ENCODE results near the gene SLC6A18. TPM values are rescaled to one million over a fixed set of nuclear protein-coding genes. Genes with fewer than 3 reads are reported as not detected.
A peak's percentile ranks its signal among the peaks of the same experiment; 100 is the strongest.

SLC6A18 gene
- total and polyA plus RNA-seq, 2 of the 13 experiments (the other 11 are each of a cell fraction or from before 2014, with no cell fraction given): not detected

DNA sequence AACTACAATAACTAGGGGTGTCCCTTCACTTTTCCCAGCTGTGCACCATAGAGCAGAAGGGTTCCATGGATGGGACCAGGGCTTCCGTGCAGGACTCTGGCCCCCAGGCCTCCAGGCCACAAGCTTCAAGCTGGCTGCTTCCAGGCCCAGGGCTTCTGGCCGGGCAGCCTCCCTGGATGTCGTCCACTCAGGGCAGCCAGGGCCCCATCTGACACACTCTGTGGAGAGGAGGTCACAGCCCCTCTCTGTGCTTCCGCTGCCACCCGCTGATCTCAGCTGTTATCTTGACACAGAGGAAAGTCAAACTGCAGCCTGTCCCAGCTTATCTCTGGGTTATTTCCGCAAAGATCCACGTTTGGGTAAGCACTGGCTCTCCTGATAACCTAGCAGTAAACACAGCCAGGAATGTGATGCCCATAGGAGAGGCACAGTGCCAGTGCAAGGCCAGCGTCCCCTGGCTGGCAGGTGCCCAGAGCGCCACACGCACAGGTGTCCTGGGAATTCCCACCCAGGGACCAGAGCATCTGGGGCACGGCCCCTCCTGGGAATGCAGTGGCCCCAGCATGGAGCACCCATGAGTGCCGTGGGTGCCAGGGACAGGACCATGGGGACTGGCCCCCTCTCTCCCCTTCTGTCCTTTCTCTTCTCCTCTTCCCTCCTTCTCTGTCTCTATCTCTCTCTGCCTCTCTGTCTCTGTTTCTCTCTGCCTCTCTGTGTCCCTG, 39.4 kb upstream of the SLC6A18 start (continued):
- TF ChIP-seq ZNF20 (CRISPR knock-in tag; IDR thresholded peaks at IDR 0.05) (no peak), TMF1 (CRISPR knock-in tag; IDR thresholded peaks at IDR 0.05; ENCODE audit: low read depth) (peak; percentile 38; the same call in 1 of the 2 replicates), ZNF44 (CRISPR knock-in tag; IDR thresholded peaks at IDR 0.05) (no peak), ZFP36L1 (CRISPR knock-in tag; IDR thresholded peaks at IDR 0.05) (no peak), ZNF34 (CRISPR knock-in tag; IDR thresholded peaks at IDR 0.05; ENCODE audit: borderline replicate concordance) (no peak), MEF2D (CRISPR knock-in tag; IDR thresholded peaks at IDR 0.05) (peak; percentile 83; the same call in 1 of the 2 replicates), ESRRA (CRISPR knock-in tag; IDR thresholded peaks at IDR 0.05; ENCODE audit: low read depth) (peak; percentile 65), HNRNPL (IDR thresholded peaks at IDR 0.05; ENCODE audit: low read depth, low read length) (peak; percentile 99), TAF1 (CRISPR knock-in tag; IDR thresholded peaks at IDR 0.05) (peak; percentile 48; the same call in 1 of the 2 replicates), HOXD1 (CRISPR knock-in tag; IDR thresholded peaks at IDR 0.05) (peak; percentile 24; the same call in 1 of the 2 replicates), ZSCAN31 (CRISPR knock-in tag; IDR thresholded peaks at IDR 0.05; ENCODE audit: low read depth) (no peak), KDM4B (CRISPR knock-in tag; IDR thresholded peaks at IDR 0.05) (no peak), SMC3 (IDR thresholded peaks at IDR 0.05; ENCODE audit: low read length) (no peak), ZNF639 (CRISPR knock-in tag; conservative IDR thresholded peaks at IDR 0.05) (0 out of 2 replicates have a peak, but pooled peaks have one; percentile 25), MLX (CRISPR knock-in tag; IDR thresholded peaks at IDR 0.05) (peak; percentile 74), TEAD3 (CRISPR knock-in tag; optimal IDR thresholded peaks at IDR 0.05; ENCODE audit: borderline replicate concordance) (peak; percentile 91), ZNF569 (CRISPR knock-in tag; IDR thresholded peaks at IDR 0.05; ENCODE audit: borderline replicate concordance) (no peak), POGZ (CRISPR knock-in tag; IDR thresholded peaks at IDR 0.05) (no peak), ZNF180 (CRISPR knock-in tag; IDR thresholded peaks at IDR 0.05; ENCODE audit: borderline replicate concordance, low read depth) (no peak), ZNF264 (CRISPR knock-in tag; IDR thresholded peaks at IDR 0.05) (no peak), HNRNPH1 (optimal IDR thresholded peaks at IDR 0.05; ENCODE audit: low read depth, low read length) (peak; percentile 46), ZFP90 (CRISPR knock-in tag; IDR thresholded peaks at IDR 0.05; ENCODE audit: borderline replicate concordance) (peak; percentile 89; the same call in 1 of the 2 replicates)
- TF ChIP-seq, protein P1, sequence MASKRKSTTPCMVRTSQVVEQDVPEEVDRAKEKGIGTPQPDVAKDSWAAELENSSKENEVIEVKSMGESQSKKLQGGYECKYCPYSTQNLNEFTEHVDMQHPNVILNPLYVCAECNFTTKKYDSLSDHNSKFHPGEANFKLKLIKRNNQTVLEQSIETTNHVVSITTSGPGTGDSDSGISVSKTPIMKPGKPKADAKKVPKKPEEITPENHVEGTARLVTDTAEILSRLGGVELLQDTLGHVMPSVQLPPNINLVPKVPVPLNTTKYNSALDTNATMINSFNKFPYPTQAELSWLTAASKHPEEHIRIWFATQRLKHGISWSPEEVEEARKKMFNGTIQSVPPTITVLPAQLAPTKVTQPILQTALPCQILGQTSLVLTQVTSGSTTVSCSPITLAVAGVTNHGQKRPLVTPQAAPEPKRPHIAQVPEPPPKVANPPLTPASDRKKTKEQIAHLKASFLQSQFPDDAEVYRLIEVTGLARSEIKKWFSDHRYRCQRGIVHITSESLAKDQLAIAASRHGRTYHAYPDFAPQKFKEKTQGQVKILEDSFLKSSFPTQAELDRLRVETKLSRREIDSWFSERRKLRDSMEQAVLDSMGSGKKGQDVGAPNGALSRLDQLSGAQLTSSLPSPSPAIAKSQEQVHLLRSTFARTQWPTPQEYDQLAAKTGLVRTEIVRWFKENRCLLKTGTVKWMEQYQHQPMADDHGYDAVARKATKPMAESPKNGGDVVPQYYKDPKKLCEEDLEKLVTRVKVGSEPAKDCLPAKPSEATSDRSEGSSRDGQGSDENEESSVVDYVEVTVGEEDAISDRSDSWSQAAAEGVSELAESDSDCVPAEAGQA (IDR thresholded peaks at IDR 0.05; ENCODE audit: low read depth): no peak
- TF ChIP-seq, protein P1 (CRISPR knock-in tag; IDR thresholded peaks at IDR 0.05; ENCODE audit: borderline replicate concordance): no peak

Measured in HepG2 (cell line).